Activated T-helper 1 cell treated with anti-CD3 and anti-CD28 coated beads, Interleukin-12 subunit alpha, Interleukin-12 subunit beta, Interleukin-2, Interleukin-4 antibody, amounts not matched to agents 30 ng/mL and 10 ng/mL and 1 ng/mL, durations not matched to agents 14 hours and 24 hours and 36 hours (primary cell): ENCODE measurements around the gene CA5A. TPM values are rescaled to one million over a fixed set of nuclear protein-coding genes. Genes with fewer than 3 reads are reported as not detected.

Experiments used
- DNase-seq: peaks from one replicate; pipeline ENCODE4 v3.0.0; 2021; ENCODE audit warnings: low spot score
- H3K27ac Mint-ChIP-seq: one replicate; pipeline ENCODE4 v1.8.0; 2021; ENCODE audit warnings: mild to moderate bottlenecking, mixed read lengths
- H3K27me3 Mint-ChIP-seq: one replicate; pipeline ENCODE4 v1.8.0; 2022; ENCODE audit warnings: mild to moderate bottlenecking, moderate library complexity, mixed read lengths; ENCODE audit not compliant: insufficient read depth
- H3K36me3 Mint-ChIP-seq: one replicate; pipeline ENCODE4 v1.8.0; 2021; ENCODE audit warnings: low read depth, mixed read lengths
- H3K4me1 Mint-ChIP-seq: one replicate; pipeline ENCODE4 v1.8.0; 2021; ENCODE audit warnings: low read depth, mixed read lengths
- H3K4me3 Mint-ChIP-seq: one replicate; pipeline ENCODE4 v1.8.0; 2021; ENCODE audit warnings: mild to moderate bottlenecking, moderate library complexity, mixed read lengths
- H3K9me3 Mint-ChIP-seq: one replicate; pipeline ENCODE4 v1.8.0; 2021; ENCODE audit warnings: mixed read lengths
- intact Hi-C: fragments of 100-400 bp; cut with micrococcal nuclease; formaldehyde crosslinking; loops from one replicate; pipeline ENCODE4 v1.15.1; 2024
- total RNA-seq: library from RNA; stranded (reverse); gene quantifications from 2 replicates; pipeline ENCODE4 v1.2.3, GENCODE V29; 2022

CA5A gene
- total RNA-seq, 1 donor from 2014 or later: 0.13 TPM

DNA sequence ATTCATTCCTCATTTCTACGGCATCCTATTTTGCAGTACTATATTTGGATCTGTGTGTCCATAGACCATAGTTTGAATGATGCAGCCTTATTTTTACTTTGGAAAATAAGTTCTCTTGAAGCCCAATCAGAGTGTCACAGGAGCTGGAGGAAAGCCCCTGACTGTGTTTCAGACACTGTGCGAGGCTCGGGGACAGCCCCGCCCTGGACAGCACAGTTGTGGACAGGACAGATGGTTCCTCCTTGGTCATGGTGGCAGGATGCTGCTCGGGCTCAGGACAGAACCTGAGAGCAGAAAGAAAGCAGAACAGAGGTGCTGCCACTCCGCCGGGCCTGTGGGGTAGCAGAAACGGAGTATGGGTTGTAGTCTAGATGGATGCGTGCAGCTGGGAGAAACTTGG, 37.8 kb upstream of the CA5A start:
- intact Hi-C loops: no loop called here
- Mint-ChIP-seq H3K9me3 (peaks cover 31% of the 10 kb centered on the region), H3K36me3 (peaks cover 45% of the 10 kb centered on the region), H3K27ac (no peak overlapping the region), H3K4me3 (no peak overlapping the region), H3K27me3 (no peaks in the 10 kb centered on the region), H3K4me1 (peaks cover 21% of the 10 kb centered on the region)
- no peak for DNase-seq

DNA sequence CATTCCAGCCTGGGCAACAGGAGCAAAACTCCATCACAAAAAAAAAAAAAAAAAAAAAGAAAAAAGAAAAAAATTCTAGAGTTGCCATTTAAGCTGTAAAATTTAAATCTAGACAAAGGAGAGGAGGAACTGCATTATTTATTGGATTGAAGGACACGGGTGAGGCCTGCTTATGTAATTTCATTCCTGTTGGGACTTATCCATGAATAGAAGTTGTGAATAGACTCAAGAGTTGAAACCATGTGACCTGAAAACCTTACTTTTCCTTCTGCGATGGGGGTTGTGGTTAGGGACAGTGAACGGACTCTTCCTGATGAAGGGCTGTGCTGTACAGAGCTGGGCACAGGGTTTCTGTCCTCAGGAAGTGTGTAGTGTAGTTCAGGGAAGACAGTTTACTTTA, 37.4 kb upstream of the CA5A start:
- DNase-seq: no peak
- Mint-ChIP-seq H3K9me3 (peaks cover 31% of the 10 kb centered on the region), H3K36me3 (peaks cover 41% of the 10 kb centered on the region), H3K4me3 (no peak overlapping the region), H3K4me1 (peaks cover 16% of the 10 kb centered on the region), H3K27me3 (no peaks in the 10 kb centered on the region), H3K27ac (no peak overlapping the region)
- intact Hi-C loops: no loop called here

DNA sequence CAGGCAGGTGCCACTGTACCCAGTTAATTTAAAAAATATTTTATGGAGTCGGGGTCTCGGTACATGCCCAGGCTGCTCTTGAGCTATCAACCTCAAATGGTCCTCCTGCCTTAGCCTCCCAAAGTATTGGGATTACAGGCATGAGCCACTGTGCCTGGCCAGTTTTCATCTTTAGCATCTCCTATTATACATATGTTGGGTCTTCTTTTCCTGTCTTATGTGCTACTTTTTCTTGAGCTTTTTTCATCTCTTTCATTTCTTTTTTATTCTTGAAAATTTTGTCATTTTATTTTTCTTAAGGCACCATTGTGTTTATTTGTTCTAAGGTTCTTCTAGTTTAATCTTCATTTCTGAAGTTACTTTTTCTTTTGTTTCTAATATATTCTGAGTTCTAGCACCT, 35.6 kb upstream of the CA5A start:
- intact Hi-C loops: no loop called here
- H3K9me3 Mint-ChIP-seq: peaks cover 31% of the 10 kb centered on the region
- no peak for DNase-seq
- H3K4me1 Mint-ChIP-seq: peaks cover 14% of the 10 kb centered on the region
- no peak overlapping the region for H3K27ac Mint-ChIP-seq
- no peaks in the 10 kb centered on the region for H3K27me3 Mint-ChIP-seq
- H3K36me3 Mint-ChIP-seq: peaks cover 39% of the 10 kb centered on the region
- H3K4me3 Mint-ChIP-seq: no peak overlapping the region

DNA sequence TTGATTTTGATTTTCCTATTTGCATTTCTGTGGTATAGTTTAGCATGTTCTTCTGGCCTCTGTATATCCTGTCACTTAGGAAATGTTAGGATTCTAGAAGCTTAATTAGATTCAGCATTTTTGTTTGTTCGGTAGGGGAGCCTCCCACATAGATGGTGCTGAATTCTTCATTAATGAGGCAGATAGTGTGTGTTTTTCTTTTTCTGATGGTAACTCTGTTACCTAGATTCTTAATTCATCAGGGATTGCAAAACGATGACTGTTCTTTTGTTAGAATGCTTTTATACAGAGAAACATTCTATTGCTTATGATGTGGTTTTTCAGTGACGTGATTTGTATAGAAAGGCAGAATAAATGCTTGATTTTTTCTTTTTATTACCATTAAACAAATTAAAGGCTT, 33.9 kb upstream of the CA5A start:
- peaks cover 35% of the 10 kb centered on the region for H3K36me3 Mint-ChIP-seq
- no peaks in the 10 kb centered on the region for H3K27me3 Mint-ChIP-seq

DNA sequence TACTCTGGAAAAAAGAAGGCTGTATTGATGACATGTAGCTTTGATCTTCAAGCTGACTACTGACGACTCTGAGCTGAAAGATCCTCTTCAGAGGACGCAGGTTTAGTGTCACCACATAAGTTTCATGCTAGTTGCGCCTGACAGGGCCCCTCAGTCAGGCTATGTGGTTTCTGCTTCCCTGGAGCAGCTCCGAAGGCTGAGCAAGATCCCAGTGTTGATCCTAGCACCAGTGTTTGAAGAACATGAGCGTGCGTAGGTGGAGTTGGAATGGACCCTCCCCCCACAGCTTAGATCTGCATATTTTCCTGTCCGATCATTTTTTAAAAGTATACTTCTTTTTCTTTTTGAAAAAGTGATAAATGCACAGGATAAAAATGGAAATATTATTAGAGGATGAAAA, 32.2 kb upstream of the CA5A start:
- no peak for DNase-seq
- H3K27me3 Mint-ChIP-seq: no peaks in the 10 kb centered on the region
- intact Hi-C loops: no loop called here
- peaks cover 32% of the 10 kb centered on the region for H3K36me3 Mint-ChIP-seq
- H3K27ac Mint-ChIP-seq: no peak overlapping the region
- no peak overlapping the region for H3K4me3 Mint-ChIP-seq
- H3K4me1 Mint-ChIP-seq: peaks cover 34% of the 10 kb centered on the region
- H3K9me3 Mint-ChIP-seq: peaks cover 31% of the 10 kb centered on the region

More for the DNA sequence above, 33.9 kb upstream of the CA5A start:
- peaks cover 31% of the 10 kb centered on the region for H3K9me3 Mint-ChIP-seq
- H3K4me1 Mint-ChIP-seq: peaks cover 17% of the 10 kb centered on the region
- no peak overlapping the region for H3K27ac Mint-ChIP-seq
- intact Hi-C loops: no loop called here
- no peak overlapping the region for H3K4me3 Mint-ChIP-seq
- DNase-seq: no peak

DNA sequence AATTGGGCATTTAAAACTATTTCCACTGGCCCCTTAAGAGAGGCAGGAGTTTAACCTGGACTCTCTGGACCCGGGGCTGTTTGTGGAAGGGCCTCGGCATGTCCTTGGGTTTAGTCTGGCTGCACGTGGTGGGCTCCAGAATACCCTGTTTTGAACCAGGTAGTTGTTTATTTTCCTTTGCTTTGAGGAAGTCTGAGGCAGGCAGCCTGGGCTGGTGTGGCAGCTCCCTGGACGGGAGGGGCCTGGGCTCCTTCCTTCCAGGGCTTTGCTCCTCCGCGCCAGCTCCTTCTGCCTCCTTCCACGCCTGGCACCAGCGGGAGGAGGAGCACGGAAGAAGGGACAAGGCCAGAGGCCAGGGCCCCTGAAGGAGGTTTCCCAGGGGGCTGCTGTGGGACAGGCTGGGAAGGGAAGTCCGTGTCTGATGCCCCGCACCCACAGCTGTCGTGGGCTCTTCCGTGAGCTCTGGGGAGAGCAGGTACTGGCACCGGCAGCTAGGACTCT, 30.4 kb upstream of the CA5A start:
- peak overlapping the region; percentile 12 for H3K27ac Mint-ChIP-seq
- peaks cover 26% of the 10 kb centered on the region for H3K36me3 Mint-ChIP-seq
- peaks cover 46% of the 10 kb centered on the region for H3K4me1 Mint-ChIP-seq
- H3K4me3 Mint-ChIP-seq: no peak overlapping the region
- H3K9me3 Mint-ChIP-seq: peaks cover 16% of the 10 kb centered on the region
- DNase-seq: no peak
- intact Hi-C loops: no loop called here
- no peaks in the 10 kb centered on the region for H3K27me3 Mint-ChIP-seq

DNA sequence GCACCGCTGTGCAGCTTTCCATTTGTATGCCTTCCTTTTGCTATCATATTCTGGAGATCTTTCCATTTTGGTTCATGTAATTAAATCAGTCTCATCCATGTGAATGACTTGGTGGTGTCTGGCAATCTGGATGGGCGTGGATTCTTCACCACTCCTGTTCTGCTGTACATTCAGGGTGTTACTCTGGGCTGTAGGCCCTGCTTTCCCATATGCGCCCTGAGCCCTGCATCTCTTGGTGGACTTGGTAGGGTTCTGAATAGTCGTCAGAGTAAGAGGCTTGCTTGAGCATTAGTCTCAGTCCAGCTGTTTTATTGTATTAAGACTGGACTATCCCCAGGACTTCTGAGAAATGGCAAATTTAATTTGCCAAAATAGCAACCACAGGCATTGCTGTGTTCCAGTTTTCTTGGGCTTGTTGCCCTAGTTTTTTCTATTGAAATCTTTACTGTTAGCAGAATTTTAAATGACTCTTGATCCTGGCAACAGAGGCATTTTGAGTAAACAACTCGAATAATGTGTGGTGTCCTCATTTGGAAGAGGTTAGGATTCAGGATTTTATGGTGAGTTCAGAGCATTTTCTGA, 29.8 kb upstream of the CA5A start:
- no peak for DNase-seq
- peaks cover 25% of the 10 kb centered on the region for H3K36me3 Mint-ChIP-seq
- H3K27me3 Mint-ChIP-seq: no peaks in the 10 kb centered on the region
- intact Hi-C loops: no loop called here
- H3K9me3 Mint-ChIP-seq: peaks cover 10% of the 10 kb centered on the region
- peak overlapping the region; percentile 44 for H3K27ac Mint-ChIP-seq
- H3K4me1 Mint-ChIP-seq: peaks cover 46% of the 10 kb centered on the region
- no peak overlapping the region for H3K4me3 Mint-ChIP-seq

DNA sequence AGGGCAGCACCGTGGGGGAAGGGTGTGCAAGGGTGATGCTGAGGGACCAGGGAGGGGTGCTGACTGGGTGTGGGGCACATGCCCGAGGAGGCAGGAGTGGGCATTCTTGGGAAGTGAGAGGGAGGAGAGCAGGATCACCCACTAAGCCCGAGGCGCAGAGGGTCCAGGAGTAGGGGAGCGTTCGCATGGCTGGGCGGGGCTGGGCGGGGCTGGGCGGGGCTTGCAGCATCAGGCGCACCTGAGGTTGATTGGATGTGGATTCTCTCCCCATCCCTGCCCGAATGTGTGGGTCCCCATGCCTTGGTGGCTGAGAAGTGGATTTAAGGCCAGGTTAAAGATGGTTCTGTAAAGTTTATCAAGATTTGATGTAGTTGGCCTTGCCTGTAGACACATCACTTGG, 29.1 kb upstream of the CA5A start:
- no peak for DNase-seq
- Mint-ChIP-seq H3K9me3 (peaks cover 5% of the 10 kb centered on the region), H3K4me3 (no peak overlapping the region), H3K27ac (peak overlapping the region; percentile 58), H3K4me1 (peaks cover 46% of the 10 kb centered on the region), H3K27me3 (no peaks in the 10 kb centered on the region), H3K36me3 (peaks cover 21% of the 10 kb centered on the region)
- intact Hi-C loops: no loop called here

DNA sequence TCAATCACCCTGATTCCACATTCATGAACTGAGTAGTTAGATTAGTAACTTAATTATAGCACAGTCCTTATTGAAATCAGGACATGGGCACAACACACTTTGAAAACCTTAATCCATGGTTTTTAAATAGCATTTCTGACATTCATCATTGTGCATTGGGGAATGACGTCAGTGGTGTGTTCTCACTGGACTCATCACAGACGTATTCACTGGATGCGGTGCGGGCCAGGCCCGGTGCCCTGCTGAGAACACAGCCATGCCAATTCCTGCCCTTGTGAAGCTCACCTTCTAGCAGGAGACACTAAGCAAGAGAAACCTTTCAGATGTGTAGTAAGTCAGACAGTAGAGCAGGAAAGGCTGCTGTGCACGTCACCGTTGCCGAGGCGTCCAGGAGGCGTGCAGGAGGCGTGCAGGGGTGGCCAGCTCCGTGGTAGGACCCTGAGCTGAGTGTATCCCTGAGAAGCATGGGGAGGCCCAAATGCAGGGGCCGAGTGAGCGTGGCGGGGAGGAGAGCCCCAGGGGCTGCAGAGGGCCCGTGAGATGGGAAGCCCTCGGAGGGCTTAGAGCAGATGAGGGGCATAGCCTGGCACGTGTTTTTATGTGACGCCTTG, 27.8 kb upstream of the CA5A start:
- intact Hi-C loops: loop anchor here (5.0 kb wide), 1 partner anchor 603 kb away; no protein-coding TSS in a partner anchor
- Mint-ChIP-seq H3K9me3 (no peaks in the 10 kb centered on the region), H3K4me3 (no peak overlapping the region)

DNA sequence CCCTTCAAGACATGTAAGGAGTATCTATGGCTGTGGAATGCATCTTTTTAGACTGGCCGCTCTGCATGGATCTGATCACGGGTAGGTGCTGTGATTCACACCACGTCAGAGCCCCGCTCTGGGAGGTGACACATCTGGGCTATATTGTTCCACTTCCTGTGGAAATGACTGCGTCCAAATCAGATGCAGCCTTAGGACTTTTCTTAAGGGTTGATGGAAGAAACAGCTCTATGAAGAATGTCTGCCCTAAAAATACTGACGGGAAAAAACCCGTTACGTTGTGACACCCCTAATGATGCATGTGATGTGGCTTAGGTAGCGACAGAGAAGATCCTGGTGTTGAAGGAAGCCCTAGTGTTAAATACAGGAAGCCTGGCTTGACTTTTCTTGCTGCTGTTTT, 27.1 kb upstream of the CA5A start:
- Mint-ChIP-seq H3K36me3 (peaks cover 13% of the 10 kb centered on the region), H3K27ac (peak overlapping the region; percentile 92), H3K4me1 (peaks cover 47% of the 10 kb centered on the region), H3K27me3 (no peaks in the 10 kb centered on the region), H3K4me3 (peak overlapping the region; percentile 37), H3K9me3 (no peaks in the 10 kb centered on the region)
- intact Hi-C loops: loop anchor here (1.0 to 5.0 kb wide), 2 partner anchors 18 to 604 kb away; no protein-coding TSS in a partner anchor
- peak; percentile 47 for DNase-seq

More for the DNA sequence above, 27.8 kb upstream of the CA5A start:
- DNase-seq: no peak
- Mint-ChIP-seq H3K4me1 (peaks cover 47% of the 10 kb centered on the region), H3K27me3 (no peaks in the 10 kb centered on the region), H3K36me3 (peaks cover 13% of the 10 kb centered on the region), H3K27ac (peak overlapping the region; percentile 92)

DNA sequence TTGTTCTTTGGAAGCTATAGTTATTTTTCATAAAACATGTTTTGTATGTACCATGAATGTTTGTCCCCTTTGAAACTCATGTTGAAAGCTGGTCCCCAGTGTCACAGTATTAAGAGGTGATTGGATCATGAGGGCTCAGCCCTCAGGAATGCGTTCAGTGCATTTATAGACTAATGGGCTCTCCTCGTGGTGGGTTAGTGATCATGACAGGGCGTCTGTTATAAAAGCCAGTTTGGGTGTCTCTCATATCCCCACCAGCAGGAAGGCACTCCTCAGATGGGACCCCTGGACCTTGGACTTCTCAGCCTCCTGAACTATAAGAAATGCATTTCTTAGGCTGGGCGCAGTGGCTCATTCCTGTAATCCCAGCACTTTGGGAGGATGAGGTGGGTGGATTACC, 25.3 kb upstream of the CA5A start:
- intact Hi-C loops: loop anchor here (5.0 kb wide), 1 partner anchor 606 kb away; no protein-coding TSS in a partner anchor
- H3K27ac Mint-ChIP-seq: peak overlapping the region; percentile 43
- H3K27me3 Mint-ChIP-seq: no peaks in the 10 kb centered on the region
- no peak overlapping the region for H3K4me3 Mint-ChIP-seq
- no peaks in the 10 kb centered on the region for H3K9me3 Mint-ChIP-seq
- DNase-seq: no peak
- peaks cover 20% of the 10 kb centered on the region for H3K36me3 Mint-ChIP-seq
- peaks cover 60% of the 10 kb centered on the region for H3K4me1 Mint-ChIP-seq

DNA sequence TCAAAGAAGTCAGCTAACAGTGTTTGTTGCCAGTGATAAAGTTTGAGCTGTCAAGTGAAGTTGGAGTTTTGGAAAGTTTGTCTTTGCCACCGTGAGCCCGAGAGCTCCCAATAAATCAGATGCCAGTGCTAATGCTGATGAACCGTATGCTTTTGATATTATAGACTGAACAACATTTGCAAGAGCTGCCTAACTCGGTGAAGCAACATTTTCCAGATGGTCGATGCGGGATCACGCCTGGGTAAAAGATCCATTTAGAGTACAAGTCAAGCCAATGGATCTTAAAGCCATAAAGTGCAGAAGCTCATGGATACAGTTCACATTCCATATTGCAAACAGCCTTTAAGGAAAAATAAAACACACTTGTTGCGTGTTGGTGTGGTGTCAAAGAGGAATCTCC, 24.5 kb upstream of the CA5A start:
- no peak overlapping the region for H3K27ac Mint-ChIP-seq
- H3K27me3 Mint-ChIP-seq: no peaks in the 10 kb centered on the region
- peaks cover 20% of the 10 kb centered on the region for H3K36me3 Mint-ChIP-seq
- DNase-seq: no peak
- H3K4me1 Mint-ChIP-seq: peaks cover 60% of the 10 kb centered on the region
- intact Hi-C loops: loop anchor here (5.0 kb wide), 1 partner anchor 606 kb away; no protein-coding TSS in a partner anchor
- H3K9me3 Mint-ChIP-seq: no peaks in the 10 kb centered on the region
- H3K4me3 Mint-ChIP-seq: no peak overlapping the region

DNA sequence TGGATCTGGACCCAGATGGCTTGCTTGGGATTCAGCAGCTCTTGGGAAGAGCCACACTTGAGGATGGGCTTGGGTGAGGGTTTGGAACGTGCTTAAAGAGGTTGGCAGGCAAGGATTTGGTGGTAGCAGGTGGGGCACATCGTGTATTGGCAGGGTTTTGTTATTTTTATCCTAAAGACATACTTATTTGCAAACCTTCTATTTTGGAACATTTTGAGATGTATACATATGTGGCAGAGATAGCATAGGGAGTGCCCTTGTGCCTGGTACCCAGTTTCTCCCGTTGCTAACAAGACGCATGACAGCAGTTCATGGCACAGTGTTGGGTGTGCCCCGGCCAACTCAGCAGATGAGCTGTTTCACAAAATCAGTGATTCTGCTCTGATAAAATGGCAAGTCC, 24.0 kb upstream of the CA5A start:
- Mint-ChIP-seq H3K9me3 (no peaks in the 10 kb centered on the region), H3K27ac (peak overlapping the region; percentile 3), H3K27me3 (no peaks in the 10 kb centered on the region), H3K36me3 (peaks cover 23% of the 10 kb centered on the region), H3K4me3 (no peak overlapping the region), H3K4me1 (peaks cover 63% of the 10 kb centered on the region)
- DNase-seq: no peak
- intact Hi-C loops: loop anchor here (5.0 kb wide), 1 partner anchor 607 kb away; no protein-coding TSS in a partner anchor
